Measurements from ENCODE around the gene DCAF12.
"Not testable (repeated sequence)": the region's sequence is repeated elsewhere in the genome, so short reads cannot be mapped to it uniquely, and the experiment has no call there.

Gene DCAF12

DNA sequence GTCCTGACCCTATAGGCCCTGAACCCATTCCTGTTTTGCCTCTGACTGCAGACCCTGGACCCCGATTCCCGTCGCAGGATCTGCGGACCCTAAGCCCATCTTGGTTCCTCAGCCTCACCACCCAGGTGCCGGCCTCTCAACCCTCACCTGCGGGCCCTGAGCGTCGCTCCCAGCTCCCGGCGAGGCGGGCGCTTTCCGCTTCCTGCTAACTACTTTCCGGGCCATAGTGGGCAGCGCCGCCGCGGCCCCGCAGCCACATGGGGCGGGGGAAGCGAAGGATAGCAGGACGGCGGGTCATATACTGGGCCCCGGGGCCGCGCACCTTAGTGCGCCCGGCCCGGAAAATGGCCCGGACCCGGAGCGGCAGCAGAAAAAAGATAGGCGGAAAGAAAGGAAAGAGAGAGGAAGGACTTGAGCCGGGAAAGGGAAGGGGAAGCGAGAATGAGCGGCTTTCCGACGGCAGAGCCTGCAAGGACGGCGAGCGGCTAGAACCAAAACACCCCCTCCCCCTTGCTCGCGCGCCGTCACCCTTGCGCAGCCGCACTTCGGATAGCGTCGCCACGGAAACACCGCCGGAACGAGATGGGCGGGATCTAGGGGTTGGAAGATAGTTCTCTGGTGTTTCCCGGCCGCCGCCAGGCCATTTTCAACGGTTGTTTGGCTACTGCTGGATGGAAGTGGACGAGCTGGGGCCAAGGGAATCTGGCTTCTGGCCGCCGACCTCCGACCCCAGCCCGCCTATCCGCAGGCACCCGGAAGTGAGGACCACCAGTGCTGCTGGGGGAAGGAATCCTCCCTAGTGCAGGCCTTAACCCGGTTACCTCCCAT, at the start of gene DCAF12:
TSS of gene DCAF12 (minus strand) at position 492 of the 828 bp plus-strand sequence. CDS start at position 225, 267 bp downstream.
- DNase-seq = peak; percentile 89

- DNase-seq = no peak
These were observed 49.6 kb upstream of the DCAF12 start for GRCh38 chr9:34176089-34176488.

GRCh38 chr9:34171753-34172535, 45.4 kb upstream of the DCAF12 start:
- no peak for DNase-seq

DNA sequence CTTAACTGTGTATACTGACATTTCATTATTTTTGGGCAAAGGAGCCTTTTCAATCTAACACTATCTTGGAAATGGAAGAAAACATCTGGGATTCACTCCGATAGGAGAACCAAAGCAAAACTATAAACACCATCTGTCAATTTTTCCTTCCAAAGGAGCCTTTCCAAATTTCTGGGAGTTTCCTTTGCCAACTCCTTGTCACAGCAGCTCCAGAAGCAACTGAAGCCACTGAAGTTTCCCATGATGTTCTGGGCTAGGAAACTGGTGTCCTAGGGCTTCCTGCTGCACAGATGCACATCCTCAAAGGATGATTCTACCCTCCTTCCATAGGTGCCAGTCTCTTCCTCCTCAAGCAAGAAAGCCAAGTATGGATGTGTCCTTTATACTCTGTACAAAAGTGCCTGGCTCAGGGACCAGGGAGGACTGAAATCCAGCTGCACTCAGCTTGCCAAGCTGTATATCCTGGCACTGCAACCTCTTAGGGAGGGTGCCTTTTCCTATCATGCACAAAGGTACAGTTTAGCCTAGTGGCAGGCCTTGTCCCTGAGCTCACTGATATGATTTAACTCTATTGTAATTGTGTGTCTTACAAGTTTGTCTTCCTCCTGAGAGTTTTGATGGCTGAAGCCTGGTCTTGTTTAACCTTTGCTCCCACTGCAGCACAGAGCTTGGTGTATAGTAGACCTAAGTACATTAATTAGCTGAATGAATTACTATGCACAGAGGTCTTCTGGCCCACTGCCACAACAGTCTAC, 43.9 kb upstream of the DCAF12 start:
- DNase-seq = no peak

- no peak for DNase-seq
These were observed 42.6 kb upstream of the DCAF12 start for GRCh38 chr9:34169125-34169524.

- no peak for DNase-seq
These were observed 36.9 kb upstream of the DCAF12 start for GRCh38 chr9:34163434-34163833.

- no peak for DNase-seq
These were observed 31.9 kb upstream of the DCAF12 start for GRCh38 chr9:34158362-34158869.

- DNase-seq = no peak
These were observed 31.4 kb upstream of the DCAF12 start for GRCh38 chr9:34157898-34158297.

GRCh38 chr9:34157318-34157717, 30.8 kb upstream of the DCAF12 start:
- DNase-seq = no peak

GRCh38 chr9:34154057-34154456, 27.6 kb upstream of the DCAF12 start:
- DNase-seq = no peak

- no peak for DNase-seq
These were observed 24.9 kb upstream of the DCAF12 start for GRCh38 chr9:34151398-34151797.

DNA sequence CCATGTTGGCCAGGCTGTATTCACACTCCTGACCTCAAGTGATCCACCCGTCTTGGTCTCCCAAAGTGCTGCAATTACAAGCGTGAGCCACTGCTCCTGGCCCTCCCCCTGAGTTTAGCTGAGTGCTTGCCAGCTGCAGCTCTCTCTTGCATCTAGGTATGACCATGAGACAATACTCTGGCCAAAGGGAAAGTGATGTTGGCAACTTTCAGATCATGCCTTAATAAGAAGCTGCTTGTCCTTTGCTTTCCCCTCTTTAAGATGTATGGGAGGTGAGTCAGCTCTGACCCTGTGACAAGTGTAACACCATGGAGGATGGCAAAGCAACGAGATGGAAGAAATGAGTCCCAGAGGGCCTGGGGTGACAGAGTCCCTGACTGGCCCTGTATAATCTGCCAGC, 18.7 kb upstream of the DCAF12 start:
- DNase-seq = no peak

DNA sequence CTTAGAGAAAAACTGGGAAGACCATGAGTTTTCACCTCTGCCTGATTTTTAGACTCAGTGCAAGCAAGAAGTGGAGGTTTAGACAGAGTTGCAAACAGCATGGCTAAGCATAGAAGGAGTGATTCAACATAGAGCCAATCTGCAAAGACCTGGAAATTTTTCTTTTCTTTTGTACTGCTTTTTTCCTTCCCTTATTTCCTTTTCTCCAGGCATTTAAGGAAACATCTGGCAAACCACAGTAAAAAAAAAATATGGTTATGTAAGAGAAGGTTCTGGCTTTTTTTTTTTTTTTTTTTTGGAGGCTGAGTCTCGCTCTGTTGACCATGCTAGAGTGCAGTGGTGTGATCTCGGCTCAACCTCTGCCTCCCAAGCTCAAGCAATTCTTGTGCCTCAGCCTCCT, 16.6 kb upstream of the DCAF12 start:
- DNase-seq = no peak

- DNase-seq = no peak
These were observed 14.4 kb upstream of the DCAF12 start for GRCh38 chr9:34140853-34141252.

- DNase-seq = no peak
These were observed 13.1 kb upstream of the DCAF12 start for GRCh38 chr9:34139477-34140146.

DNA sequence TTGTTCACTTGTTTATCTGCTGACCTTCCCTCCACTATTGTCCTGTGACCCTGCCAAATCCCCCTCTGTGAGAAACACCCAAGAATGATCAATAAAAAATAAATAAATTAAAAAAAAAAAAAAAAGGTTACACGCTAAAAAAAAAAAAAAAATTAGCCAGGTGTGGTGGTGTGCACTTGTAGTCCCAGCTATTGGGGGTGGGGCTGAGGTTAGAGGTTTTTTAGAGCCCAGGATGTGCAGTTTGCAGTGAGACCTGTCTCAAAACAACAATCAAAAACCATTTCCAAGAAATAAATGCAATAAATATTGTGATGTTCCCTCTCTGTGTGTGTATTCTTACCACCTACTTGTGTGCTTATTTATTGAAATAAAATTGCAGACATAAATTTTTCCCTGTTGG, 12.1 kb upstream of the DCAF12 start:
- not testable (repeated sequence) for DNase-seq

DNA sequence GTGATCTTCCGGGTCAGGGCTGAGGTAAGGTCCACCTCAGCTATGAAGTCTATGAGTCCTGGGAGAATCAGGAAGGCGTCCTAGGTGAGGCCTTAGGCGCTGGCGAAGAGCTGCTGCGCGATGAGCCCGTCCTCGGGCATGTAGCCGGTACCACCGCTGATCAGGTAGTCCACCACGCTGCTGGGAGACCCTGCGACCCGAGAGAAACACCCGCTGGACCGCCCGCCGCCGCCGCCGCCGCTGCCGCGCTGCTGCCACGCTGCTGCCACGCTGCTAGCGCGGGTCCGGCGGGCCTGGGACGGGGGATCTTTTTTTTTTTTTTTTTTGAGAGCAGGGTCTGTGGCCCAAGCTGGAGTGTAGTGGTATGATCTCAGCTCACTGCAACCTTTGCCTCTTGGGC, 8.0 kb upstream of the DCAF12 start:
- DNase-seq = no peak

GRCh38 chr9:34133436-34133949, 7.0 kb upstream of the DCAF12 start:
- no peak for DNase-seq

DNA sequence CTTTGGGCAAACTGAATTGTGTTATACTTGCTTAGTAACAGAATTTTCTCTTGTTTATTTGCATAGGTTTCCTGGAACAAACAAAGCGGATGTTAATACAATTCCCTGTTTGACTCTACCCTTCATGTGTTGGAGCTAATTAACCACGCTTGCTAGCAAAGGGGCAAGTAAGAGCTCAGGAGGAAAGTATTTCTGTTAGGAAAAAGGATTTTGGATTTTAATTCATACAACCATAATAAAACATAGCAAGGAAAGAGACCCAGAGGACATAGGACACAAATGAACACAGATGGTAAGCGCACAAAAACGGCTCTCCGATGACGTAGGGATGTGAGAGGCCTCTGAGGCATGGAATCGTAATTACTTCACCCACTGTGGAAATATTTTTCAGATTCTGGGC, 5.1 kb upstream of the DCAF12 start:
- no peak for DNase-seq

DNA sequence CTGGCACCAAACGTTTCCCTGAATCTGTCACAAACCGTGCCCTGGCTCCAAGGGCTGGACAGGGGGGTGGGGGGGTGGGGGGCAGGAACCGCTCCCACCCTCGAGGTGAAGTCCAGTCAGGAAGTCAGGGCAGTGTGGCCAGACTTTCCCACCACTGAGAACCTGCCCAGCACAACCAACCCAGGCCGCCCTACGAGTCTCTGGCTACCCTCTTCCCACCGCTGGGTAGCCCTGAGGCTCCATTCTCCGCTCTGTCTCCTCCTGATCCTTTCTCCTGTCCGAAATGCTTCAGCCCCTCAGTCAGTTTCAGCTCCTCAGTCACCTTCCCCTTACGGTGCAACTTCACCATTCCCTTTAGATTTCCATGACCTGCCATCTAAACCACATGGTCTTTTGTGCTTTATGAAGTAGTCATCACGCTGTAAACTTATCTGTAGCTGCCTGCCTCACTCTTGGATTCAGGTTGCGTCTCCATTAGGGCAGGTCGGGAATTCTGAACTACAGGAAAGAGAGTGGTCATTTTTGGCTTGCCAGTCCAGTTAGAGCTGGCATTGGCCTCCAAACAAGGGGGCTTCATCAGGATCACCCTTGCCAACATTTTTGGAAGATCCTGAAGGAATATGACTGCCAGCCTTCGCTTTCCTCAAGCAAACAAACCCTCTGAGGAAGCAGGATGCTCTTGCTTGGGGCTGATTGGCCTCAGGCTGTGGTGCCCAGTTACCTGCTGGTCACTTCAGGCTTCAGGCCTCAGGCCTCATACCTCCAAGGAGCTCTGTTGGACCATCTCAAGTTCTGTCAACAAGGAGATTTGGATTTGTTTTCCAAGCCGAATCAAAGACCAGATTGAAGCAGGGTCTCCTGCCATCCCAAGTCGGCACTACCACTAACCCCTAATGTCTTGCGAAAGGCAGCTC, 794 bp upstream of the DCAF12 start:
- no peak for DNase-seq

GRCh38 chr9:34125681-34126206, 754 bp downstream of the DCAF12 start:
- DNase-seq = no peak

All from NCI-H1105 (cell line).